Measurements from ENCODE around the gene SMIM12. TPM values are rescaled to one million over a fixed set of nuclear protein-coding genes. Genes with fewer than 3 reads are reported as not detected.

Gene SMIM12
- total RNA-seq: 26.0 and 26.2 TPM in 2 replicates

GRCh38 chr1:34859446-34860200 lies at the start of gene SMIM12:
TSS of gene SMIM12 (minus strand) at chr1:34859749. CDS start at chr1:34855977, 3,772 bp downstream.

Other genes starting within 250 kb of the SMIM12 start
- not detected in 2 replicates for gene GJB5, start 104.7 kb downstream of the SMIM12 start, total RNA-seq
- gene GJB4, start 100.0 kb downstream of the SMIM12 start, total RNA-seq: not detected in 2 replicates
- gene GJB3, start 78.5 kb downstream of the SMIM12 start, total RNA-seq: 0.12 and 0.16 TPM in 2 replicates
- not detected in 2 replicates for gene GJA4, start 66.8 kb downstream of the SMIM12 start, total RNA-seq
- gene DLGAP3, start 69.9 kb upstream of the SMIM12 start, total RNA-seq: under 0.01 TPM in 1 of 2 replicates, not detected in the other
- gene TMEM35B, start 125.6 kb upstream of the SMIM12 start, total RNA-seq: 24.2 and 27.8 TPM in 2 replicates
- gene ZMYM6, start 172.2 kb upstream of the SMIM12 start, total RNA-seq: 19.7 and 23.0 TPM in 2 replicates
- 13.5 and 26.0 TPM in 2 replicates for gene ZMYM1, start 219.6 kb upstream of the SMIM12 start, total RNA-seq